SK-N-SH treated with all-trans-retinoic acid at 6 μM for 48 hours (cell line): ENCODE data around the gene RFC3.

Experiments used
- ATAC-seq: fragments of 200-7000 bp; cut with Tn5 transposase; 3 replicates; pipeline ENCODE4 v1.9.1; 2020; ENCODE audit warnings: mild to moderate bottlenecking, moderate library complexity
- ARNTL ChIP-seq: fragments of 450-650 bp; formaldehyde crosslinking; IDR thresholded peaks from 2 replicates; pipeline ENCODE4 v1.5.0; 2020; ENCODE audit warnings: low read depth, mild to moderate bottlenecking, moderate library complexity, borderline replicate concordance
- BACH2 ChIP-seq: fragments of 250-450 bp; sonication (Bioruptor Pico); IDR thresholded peaks from 2 replicates; pipeline ENCODE4 v1.9.0; 2021; ENCODE audit warnings: mild to moderate bottlenecking, borderline replicate concordance
- CREB5 ChIP-seq: fragments of 250-450 bp; sonication (Bioruptor Pico); IDR thresholded peaks from 2 replicates; pipeline ENCODE4 v1.5.1; 2020; ENCODE audit warnings: low read depth, mild to moderate bottlenecking, moderate library complexity
- CSDC2 ChIP-seq: fragments of 250-450 bp; sonication (Bioruptor Pico); IDR thresholded peaks from 2 replicates; pipeline ENCODE4 v1.5.0; 2020; ENCODE audit warnings: mild to moderate bottlenecking, moderate library complexity
- ESRRG ChIP-seq: fragments of 250-450 bp; sonication (Bioruptor Pico); IDR thresholded peaks from 2 replicates; pipeline ENCODE4 v1.6.1; 2021; ENCODE audit warnings: mild to moderate bottlenecking
- GLIS3 ChIP-seq: fragments of 250-450 bp; sonication (Bioruptor Pico); IDR thresholded peaks from 2 replicates; pipeline ENCODE4 v1.5.0; 2020; ENCODE audit warnings: mild to moderate bottlenecking, moderate library complexity
- ISL1 ChIP-seq: fragments of 250-450 bp; sonication (Bioruptor Pico); IDR thresholded peaks from 2 replicates; pipeline ENCODE4 v2.1.2; 2022; ENCODE audit warnings: mild to moderate bottlenecking, moderate library complexity
- OSR1 ChIP-seq: fragments of 250-450 bp; sonication (Bioruptor Pico); IDR thresholded peaks from 2 replicates; pipeline ENCODE4 v1.8.0; 2022; ENCODE audit warnings: moderate library complexity, mild to moderate bottlenecking, inconsistent platforms
- PATZ1 ChIP-seq: fragments of 250-450 bp; sonication (Bioruptor Pico); IDR thresholded peaks from 2 replicates; pipeline ENCODE4 v1.8.0; 2020; ENCODE audit warnings: mild to moderate bottlenecking, moderate library complexity, borderline replicate concordance
- PPARA ChIP-seq: fragments of 250-450 bp; sonication (Bioruptor Pico); IDR thresholded peaks from 2 replicates; pipeline ENCODE4 v1.5.0; 2020; ENCODE audit warnings: mild to moderate bottlenecking, borderline replicate concordance
- SNAI2 ChIP-seq: fragments of 250-450 bp; sonication (Bioruptor Pico); IDR thresholded peaks from 2 replicates; pipeline ENCODE4 v1.5.0; 2020; ENCODE audit warnings: mild to moderate bottlenecking, moderate library complexity
- TCF4 ChIP-seq: fragments of 250-450 bp; sonication (Bioruptor Pico); IDR thresholded peaks from 2 replicates; pipeline ENCODE4 v1.8.0; 2021; ENCODE audit warnings: mild to moderate bottlenecking, moderate library complexity, borderline replicate concordance
- TOX ChIP-seq: fragments of 250-450 bp; sonication (Bioruptor Pico); IDR thresholded peaks from 2 replicates; pipeline ENCODE4 v1.8.0; 2021; ENCODE audit warnings: mild to moderate bottlenecking, moderate library complexity, borderline replicate concordance
- TSHZ2 ChIP-seq: fragments of 250-450 bp; sonication (Bioruptor Pico); IDR thresholded peaks from 2 replicates; pipeline ENCODE4 v1.5.0; 2020; ENCODE audit warnings: mild to moderate bottlenecking, moderate library complexity
- ZC3H10 ChIP-seq: fragments of 250-450 bp; sonication (Bioruptor Pico); IDR thresholded peaks from 2 replicates; pipeline ENCODE4 v1.5.1; 2021; ENCODE audit warnings: mild to moderate bottlenecking, moderate library complexity
- ZFP3 ChIP-seq: fragments of 250-450 bp; sonication (Bioruptor Pico); IDR thresholded peaks from 2 replicates; pipeline ENCODE4 v1.5.0; 2020; ENCODE audit warnings: mild to moderate bottlenecking, moderate library complexity
- ZFP30 ChIP-seq: fragments of 450-650 bp; formaldehyde crosslinking; IDR thresholded peaks from 2 replicates; pipeline ENCODE4 v1.5.0; 2022; ENCODE audit warnings: mild to moderate bottlenecking, moderate library complexity
- ZNF565 ChIP-seq: fragments of 450-650 bp; formaldehyde crosslinking; conservative IDR thresholded peaks from 2 replicates; pipeline ENCODE4 v1.5.0; 2020; ENCODE audit warnings: low read depth, mild to moderate bottlenecking, moderate library complexity
- ZNF70 ChIP-seq: fragments of 450-650 bp; formaldehyde crosslinking; IDR thresholded peaks from 2 replicates; pipeline ENCODE4 v1.5.0; 2020; ENCODE audit warnings: mild to moderate bottlenecking, moderate library complexity
- ZNF8 ChIP-seq: fragments of 450-650 bp; formaldehyde crosslinking; IDR thresholded peaks from 2 replicates; pipeline ENCODE4 v1.5.0; 2020; ENCODE audit warnings: mild to moderate bottlenecking, moderate library complexity
- TF ChIP-seq, protein P1 (sequence below): fragments of 250-450 bp; sonication (Bioruptor Pico); IDR thresholded peaks from 2 replicates; pipeline ENCODE4 v1.5.1; 2021; ENCODE audit warnings: mild to moderate bottlenecking, moderate library complexity
- TF ChIP-seq, protein P2 (sequence below): fragments of 250-450 bp; sonication (Bioruptor Pico); IDR thresholded peaks from 2 replicates; pipeline ENCODE4 v1.8.0; 2021; ENCODE audit warnings: low read depth, mild to moderate bottlenecking, moderate library complexity, borderline replicate concordance

RFC3 gene, protein sequence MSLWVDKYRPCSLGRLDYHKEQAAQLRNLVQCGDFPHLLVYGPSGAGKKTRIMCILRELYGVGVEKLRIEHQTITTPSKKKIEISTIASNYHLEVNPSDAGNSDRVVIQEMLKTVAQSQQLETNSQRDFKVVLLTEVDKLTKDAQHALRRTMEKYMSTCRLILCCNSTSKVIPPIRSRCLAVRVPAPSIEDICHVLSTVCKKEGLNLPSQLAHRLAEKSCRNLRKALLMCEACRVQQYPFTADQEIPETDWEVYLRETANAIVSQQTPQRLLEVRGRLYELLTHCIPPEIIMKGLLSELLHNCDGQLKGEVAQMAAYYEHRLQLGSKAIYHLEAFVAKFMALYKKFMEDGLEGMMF

GRCh38 chr13:33817901-33818706 lies at the start of gene RFC3:
Gene RFC3, plus strand, starts transcription at chr13:33818149. Its CDS starts 30 bp downstream, at chr13:33818179.
- TF ChIP-seq ZNF70 (CRISPR knock-in tag) = no peak
- TF ChIP-seq ZFP30 (CRISPR knock-in tag) = no peak
- ATAC-seq = peak; percentile 98

DNA sequence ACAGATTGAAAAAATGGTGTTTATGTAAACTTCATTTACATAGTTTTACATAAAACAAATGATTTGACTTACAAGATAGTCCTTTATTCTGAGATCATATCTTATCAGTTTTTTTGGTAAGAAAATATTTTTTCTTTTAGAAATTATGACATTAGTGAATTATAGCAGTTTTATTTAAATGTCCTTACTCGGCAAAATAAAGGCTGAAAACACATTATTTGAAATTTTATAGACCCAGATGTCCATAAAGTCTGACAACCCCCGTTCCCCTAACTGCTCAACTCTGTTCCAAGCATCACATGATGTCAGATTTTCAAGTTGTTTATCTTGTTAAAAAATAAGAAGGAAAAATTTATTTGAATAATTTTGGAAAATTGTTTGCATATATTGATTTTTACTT lies 46.7 kb upstream of the RFC3 start:
- TF ChIP-seq ZC3H10 = no peak
- TF ChIP-seq ESRRG = no peak
- TF ChIP-seq SNAI2 (CRISPR knock-in tag) = no peak
- TF ChIP-seq PPARA = no peak
- no peak for TF ChIP-seq BACH2 (CRISPR knock-in tag)
- TF ChIP-seq CREB5 = no peak
- TF ChIP-seq ARNTL = no peak
- TF ChIP-seq TSHZ2 = no peak
- TF ChIP-seq ZNF565 (CRISPR knock-in tag) = no peak
- TF ChIP-seq, protein P1, sequence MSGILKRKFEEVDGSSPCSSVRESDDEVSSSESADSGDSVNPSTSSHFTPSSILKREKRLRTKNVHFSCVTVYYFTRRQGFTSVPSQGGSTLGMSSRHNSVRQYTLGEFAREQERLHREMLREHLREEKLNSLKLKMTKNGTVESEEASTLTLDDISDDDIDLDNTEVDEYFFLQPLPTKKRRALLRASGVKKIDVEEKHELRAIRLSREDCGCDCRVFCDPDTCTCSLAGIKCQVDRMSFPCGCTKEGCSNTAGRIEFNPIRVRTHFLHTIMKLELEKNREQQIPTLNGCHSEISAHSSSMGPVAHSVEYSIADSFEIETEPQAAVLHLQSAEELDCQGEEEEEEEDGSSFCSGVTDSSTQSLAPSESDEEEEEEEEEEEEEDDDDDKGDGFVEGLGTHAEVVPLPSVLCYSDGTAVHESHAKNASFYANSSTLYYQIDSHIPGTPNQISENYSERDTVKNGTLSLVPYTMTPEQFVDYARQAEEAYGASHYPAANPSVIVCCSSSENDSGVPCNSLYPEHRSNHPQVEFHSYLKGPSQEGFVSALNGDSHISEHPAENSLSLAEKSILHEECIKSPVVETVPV (CRISPR knock-in tag) = no peak
- no peak for TF ChIP-seq ISL1
- TF ChIP-seq, protein P2, sequence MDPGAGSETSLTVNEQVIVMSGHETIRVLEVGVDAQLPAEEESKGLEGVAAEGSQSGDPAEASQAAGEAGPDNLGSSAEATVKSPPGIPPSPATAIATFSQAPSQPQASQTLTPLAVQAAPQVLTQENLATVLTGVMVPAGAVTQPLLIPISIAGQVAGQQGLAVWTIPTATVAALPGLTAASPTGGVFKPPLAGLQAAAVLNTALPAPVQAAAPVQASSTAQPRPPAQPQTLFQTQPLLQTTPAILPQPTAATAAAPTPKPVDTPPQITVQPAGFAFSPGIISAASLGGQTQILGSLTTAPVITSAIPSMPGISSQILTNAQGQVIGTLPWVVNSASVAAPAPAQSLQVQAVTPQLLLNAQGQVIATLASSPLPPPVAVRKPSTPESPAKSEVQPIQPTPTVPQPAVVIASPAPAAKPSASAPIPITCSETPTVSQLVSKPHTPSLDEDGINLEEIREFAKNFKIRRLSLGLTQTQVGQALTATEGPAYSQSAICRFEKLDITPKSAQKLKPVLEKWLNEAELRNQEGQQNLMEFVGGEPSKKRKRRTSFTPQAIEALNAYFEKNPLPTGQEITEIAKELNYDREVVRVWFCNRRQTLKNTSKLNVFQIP (CRISPR knock-in tag) = no peak
- TF ChIP-seq ZNF8 = no peak
- no peak for TF ChIP-seq ZNF70 (CRISPR knock-in tag)
- ATAC-seq = no peak

DNA sequence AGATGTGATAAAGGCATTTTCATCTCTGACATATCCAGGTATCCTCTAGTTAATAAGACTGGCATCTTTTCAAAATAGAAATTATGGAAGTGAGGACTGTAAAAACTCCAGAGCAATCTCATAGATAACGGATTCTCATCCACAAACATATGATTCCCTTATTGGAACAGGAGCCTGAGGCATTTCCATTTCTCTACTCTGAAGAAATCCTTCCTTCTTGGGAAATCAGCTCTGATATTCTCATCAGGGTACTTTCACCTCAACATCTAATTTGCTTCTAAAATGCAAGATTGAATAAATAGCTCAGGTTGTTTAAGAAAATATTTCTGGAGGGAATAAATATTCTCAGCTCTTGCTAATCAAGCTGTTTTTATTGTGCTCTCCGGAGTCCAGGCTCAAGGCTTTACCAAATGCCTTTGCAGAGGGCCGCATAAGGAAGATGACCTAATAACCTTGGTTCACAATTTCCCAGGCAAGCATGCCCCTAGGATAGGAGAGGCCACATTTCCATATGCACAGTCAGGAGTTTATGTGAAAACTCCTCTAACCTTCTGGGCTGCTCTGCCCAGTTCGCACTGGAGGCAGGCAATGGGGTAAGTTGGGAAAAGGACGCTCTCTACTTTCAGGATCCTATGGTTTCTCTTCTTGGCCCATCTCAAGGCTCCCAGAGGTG lies 44.0 kb upstream of the RFC3 start:
- no peak for ATAC-seq
- no peak for TF ChIP-seq ZNF8
- TF ChIP-seq CREB5 = no peak
- TF ChIP-seq PATZ1 (CRISPR knock-in tag) = no peak
- TF ChIP-seq ESRRG = no peak
- TF ChIP-seq TOX (CRISPR knock-in tag) = no peak
- no peak for TF ChIP-seq TCF4
- no peak for TF ChIP-seq ZNF565 (CRISPR knock-in tag)
- TF ChIP-seq, protein P2 (CRISPR knock-in tag) = no peak
- TF ChIP-seq SNAI2 (CRISPR knock-in tag) = no peak
- no peak for TF ChIP-seq CSDC2 (CRISPR knock-in tag)
- no peak for TF ChIP-seq OSR1
- no peak for TF ChIP-seq ZFP3 (CRISPR knock-in tag)
- no peak for TF ChIP-seq ZC3H10
- TF ChIP-seq ISL1 = no peak
- TF ChIP-seq ZFP30 (CRISPR knock-in tag) = no peak
- TF ChIP-seq GLIS3 = no peak
- no peak for TF ChIP-seq ZNF70 (CRISPR knock-in tag)
